Activated CD8-positive, alpha-beta T cell treated with anti-CD3 and anti-CD28 coated beads for 36 hours (primary cell): ENCODE results near the gene LGALS4. TPM values are rescaled to one million over a fixed set of nuclear protein-coding genes. Genes with fewer than 3 reads are reported as not detected.

Experiments
- ATAC-seq: fragments of 200-7000 bp; cut with Tn5 transposase; one replicate; pipeline ENCODE4 v1.10.0; 2021; ENCODE audit warnings: mild to moderate bottlenecking, moderate library complexity
- CTCF ChIA-PET: fragments of 350-600 bp; sonication (Branson Sonifier 250); formaldehyde crosslinking; loops from one replicate; lab custom pipeline; 2021; ENCODE audit warnings: antibody characterized with exemption; lab: Charles Lee
- POLR2A ChIA-PET: fragments of 350-600 bp; sonication (Branson Sonifier 250); formaldehyde crosslinking; loops from one replicate; lab custom pipeline; 2021; ENCODE audit warnings: antibody characterized with exemption; lab: Charles Lee
- DNase-seq: peaks from one replicate; pipeline ENCODE4 v3.0.0-alpha.2; 2020
- H3K27ac Mint-ChIP-seq: one replicate; pipeline ENCODE4 v1.8.0; 2021; ENCODE audit warnings: mild to moderate bottlenecking, mixed read lengths
- H3K27me3 Mint-ChIP-seq: one replicate; pipeline ENCODE4 v1.8.0; 2021; ENCODE audit warnings: mixed read lengths
- H3K36me3 Mint-ChIP-seq: one replicate; pipeline ENCODE4 v1.8.0; 2021; ENCODE audit warnings: low read depth, mixed read lengths
- H3K4me1 Mint-ChIP-seq: one replicate; pipeline ENCODE4 v1.8.0; 2021; ENCODE audit warnings: low read depth, mixed read lengths
- H3K4me3 Mint-ChIP-seq: one replicate; pipeline ENCODE4 v1.8.0; 2021; ENCODE audit warnings: mild to moderate bottlenecking, moderate library complexity, mixed read lengths
- H3K9me3 Mint-ChIP-seq: one replicate; pipeline ENCODE4 v1.8.0; 2021; ENCODE audit warnings: mixed read lengths
- CTCF ChIP-seq: fragments of 200-600 bp; IDR thresholded peaks from one replicate; pipeline ENCODE4 v1.8.0; 2022; ENCODE audit warnings: antibody characterized with exemption, mild to moderate bottlenecking
- intact Hi-C: fragments of 100-400 bp; cut with micrococcal nuclease; formaldehyde crosslinking; loops from one replicate; pipeline ENCODE4 v1.10.0; 2022
- total RNA-seq, 2 experiments: library from RNA; stranded (reverse); gene quantifications; one replicate each; pipeline ENCODE4 v1.2.3, GENCODE V29; 2021

The LGALS4 gene
- total RNA-seq, 2 experiments from 2014 or later: 0.29 to 0.72 TPM

- peak overlapping the region; percentile 84 for H3K27ac Mint-ChIP-seq
- peaks cover 73% of the 10 kb centered on the region for H3K36me3 Mint-ChIP-seq
- H3K9me3 Mint-ChIP-seq: no peaks in the 10 kb centered on the region
- H3K4me3 Mint-ChIP-seq: peak overlapping the region; percentile 15
- ChIA-PET CTCF (interaction anchor here (0.8 to 2.4 kb wide), 3 partner anchors 11 to 23 kb away, joined by 3 to 9 read pairs (median 6); no protein-coding TSS in a partner anchor), POLR2A (interaction anchor here (0.8 to 4.3 kb wide), 7 partner anchors 7 to 82 kb away, joined by 3 to 48 read pairs (median 4); no protein-coding TSS in a partner anchor)
- intact Hi-C loops: loop anchor here (10.0 kb wide), 1 partner anchor 111 kb away; no protein-coding TSS in a partner anchor
- H3K27me3 Mint-ChIP-seq: no peaks in the 10 kb centered on the region
- DNase-seq: no peak
- TF ChIP-seq CTCF: no peak
- no peak for ATAC-seq
- peaks cover 65% of the 10 kb centered on the region for H3K4me1 Mint-ChIP-seq
These were observed 33.4 kb upstream of the LGALS4 start for GRCh38 chr19:38846097-38846496.

GRCh38 chr19:38845374-38846024, 32.8 kb upstream of the LGALS4 start:
- CTCF ChIA-PET: interaction anchor here (1.1 to 2.4 kb wide), 2 partner anchors 10 to 24 kb away, joined by 6 to 9 read pairs; no protein-coding TSS in a partner anchor
- Mint-ChIP-seq H3K27ac (peak overlapping the region; percentile 84), H3K27me3 (no peaks in the 10 kb centered on the region), H3K4me3 (no peak overlapping the region), H3K4me1 (peaks cover 71% of the 10 kb centered on the region), H3K36me3 (peaks cover 79% of the 10 kb centered on the region), H3K9me3 (no peaks in the 10 kb centered on the region)
- TF ChIP-seq CTCF: no peak
- POLR2A ChIA-PET: interaction anchor here (0.9 to 4.3 kb wide), 7 partner anchors 6 to 82 kb away, joined by 3 to 48 read pairs (median 4); no protein-coding TSS in a partner anchor
- DNase-seq (no peak), ATAC-seq (no peak)
- intact Hi-C loops: loop anchor here (10.0 kb wide), 1 partner anchor 111 kb away; no protein-coding TSS in a partner anchor

- peaks cover 91% of the 10 kb centered on the region for H3K36me3 Mint-ChIP-seq
- no peak for TF ChIP-seq CTCF
- CTCF ChIA-PET: interaction anchor here (1.0 kb wide), 1 partner anchor 25 kb away, joined by 4 read pairs; no protein-coding TSS in a partner anchor
- H3K4me1 Mint-ChIP-seq: peaks cover 82% of the 10 kb centered on the region
- no peaks in the 10 kb centered on the region for H3K27me3 Mint-ChIP-seq
- DNase-seq (no peak), ATAC-seq (no peak)
- peak overlapping the region; percentile 97 for H3K27ac Mint-ChIP-seq
- POLR2A ChIA-PET: interaction anchor here (0.8 to 2.8 kb wide), 12 partner anchors 8 to 470 kb away, joined by 3 to 24 read pairs (median 4); partner anchors contain the start of genes ECH1 and PSMD8
- H3K9me3 Mint-ChIP-seq: no peaks in the 10 kb centered on the region
- intact Hi-C loops: loop anchor here (10.0 kb wide), 1 partner anchor 109 kb away; no protein-coding TSS in a partner anchor
- H3K4me3 Mint-ChIP-seq: peak overlapping the region; percentile 33
These were observed 31.4 kb upstream of the LGALS4 start for GRCh38 chr19:38844093-38844686.

GRCh38 chr19:38843175-38843758, 30.5 kb upstream of the LGALS4 start:
- peaks cover 87% of the 10 kb centered on the region for H3K4me1 Mint-ChIP-seq
- ATAC-seq: no peak
- H3K9me3 Mint-ChIP-seq: no peaks in the 10 kb centered on the region
- DNase-seq: no peak
- peak overlapping the region; percentile 33 for H3K4me3 Mint-ChIP-seq
- H3K27me3 Mint-ChIP-seq: no peaks in the 10 kb centered on the region
- intact Hi-C loops: loop anchor here (10.0 kb wide), 1 partner anchor 108 kb away; no protein-coding TSS in a partner anchor
- H3K27ac Mint-ChIP-seq: peak overlapping the region; percentile 97
- POLR2A ChIA-PET: interaction anchor here (1.2 to 2.8 kb wide), 8 partner anchors 8 to 109 kb away, joined by 3 to 24 read pairs (median 5); partner anchors contain the start of gene ECH1
- CTCF ChIA-PET: no interaction called here
- peaks cover 91% of the 10 kb centered on the region for H3K36me3 Mint-ChIP-seq
- TF ChIP-seq CTCF: no peak
